Measurements from ENCODE around the gene ESYT3.
"Not testable (repeated sequence)": the region's sequence is repeated elsewhere in the genome, so short reads cannot be mapped to it uniquely, and the experiment has no call there.

The ESYT3 gene

DNA sequence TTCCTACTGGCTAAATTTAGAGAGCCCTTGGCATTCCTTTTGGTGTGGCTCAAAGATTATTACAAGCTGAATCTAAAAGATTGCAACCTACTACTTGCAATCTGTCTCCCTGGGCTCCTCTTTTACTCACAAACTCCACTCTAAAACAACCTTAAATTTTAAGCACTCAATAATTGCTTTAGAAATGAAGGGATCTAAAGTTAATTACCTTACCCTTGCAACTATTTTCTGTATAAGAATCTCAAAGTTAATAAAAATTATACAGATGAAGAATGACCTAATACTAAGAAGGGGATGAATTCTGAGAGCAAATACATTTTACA is 60.2 kb downstream of the ESYT3 start:
- DNase-seq = no peak

DNA sequence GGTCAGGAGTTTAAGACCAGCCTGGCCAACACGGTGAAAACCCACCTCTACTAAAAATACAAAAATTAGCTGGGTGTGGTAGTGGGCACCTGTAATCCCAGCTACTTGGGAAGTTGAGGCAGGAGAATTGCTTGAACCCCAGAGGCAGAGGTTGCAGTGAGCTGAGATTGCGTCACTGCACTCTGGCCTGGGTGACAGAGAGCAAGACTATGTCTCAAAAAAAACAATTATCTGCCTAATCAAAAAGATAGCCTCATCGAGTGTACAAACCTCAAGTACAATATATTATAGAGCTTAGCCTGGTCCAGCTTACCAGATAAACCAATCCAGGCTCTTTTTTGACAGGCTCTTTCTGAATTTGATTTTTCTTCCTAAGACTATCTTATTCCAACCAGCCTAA is 61.2 kb downstream of the ESYT3 start:
- DNase-seq = not testable (repeated sequence)

DNA sequence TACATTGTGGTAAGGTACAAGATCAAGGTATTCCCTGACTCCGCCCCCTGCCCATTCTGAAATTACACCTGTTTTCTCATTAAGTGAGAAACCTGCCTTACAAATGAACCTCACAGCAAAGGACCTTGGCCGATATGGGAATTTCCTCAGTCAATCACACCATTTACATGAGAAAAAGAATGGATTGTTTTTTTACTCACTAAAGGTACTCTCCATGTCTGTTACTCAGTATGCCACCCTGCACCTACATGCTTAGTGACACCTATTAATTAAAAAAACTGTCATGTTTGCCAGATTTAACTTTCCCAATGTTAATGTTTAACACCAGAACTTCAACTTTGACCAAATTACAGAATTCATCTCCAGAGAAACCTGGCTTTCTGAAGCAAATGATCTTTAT is 62.0 kb downstream of the ESYT3 start:
- no peak for DNase-seq

DNA sequence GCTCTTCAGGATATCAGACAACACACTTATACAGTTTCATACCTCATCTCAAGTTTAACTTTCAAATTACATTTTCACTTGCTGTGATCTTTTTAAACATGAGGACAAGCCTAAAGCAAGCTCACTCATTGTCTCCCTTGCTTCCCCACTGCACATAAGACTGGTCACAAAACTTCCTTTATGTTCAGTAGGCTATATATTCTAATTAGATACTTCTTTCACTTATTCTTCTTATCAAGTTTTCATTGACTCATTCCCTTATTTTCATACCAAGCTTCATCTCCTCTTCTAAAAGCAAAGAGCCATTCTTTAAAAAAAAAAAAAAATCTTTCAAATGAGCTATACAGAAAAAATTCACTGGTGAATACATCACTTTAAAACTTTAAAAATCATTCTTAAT is 62.6 kb downstream of the ESYT3 start:
- DNase-seq = no peak

DNA sequence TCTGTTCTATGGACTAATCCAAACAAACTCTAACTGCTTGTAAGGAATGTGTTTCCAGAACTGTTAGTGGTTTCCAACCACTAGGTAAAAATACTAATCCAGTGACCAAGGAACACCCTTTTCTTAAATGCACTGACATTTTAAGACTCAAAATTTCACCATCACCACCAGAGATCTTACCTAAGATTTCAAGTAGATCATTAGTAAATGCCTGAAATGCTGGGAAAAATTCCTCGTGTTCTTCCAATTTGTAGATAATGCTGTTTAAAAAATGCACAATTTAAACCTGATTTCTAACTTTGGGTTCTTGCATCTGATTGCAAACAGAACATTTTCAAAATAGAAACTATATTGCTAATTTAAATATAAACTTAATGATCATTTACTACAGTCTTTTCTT is 63.4 kb downstream of the ESYT3 start:
- DNase-seq = no peak

DNA sequence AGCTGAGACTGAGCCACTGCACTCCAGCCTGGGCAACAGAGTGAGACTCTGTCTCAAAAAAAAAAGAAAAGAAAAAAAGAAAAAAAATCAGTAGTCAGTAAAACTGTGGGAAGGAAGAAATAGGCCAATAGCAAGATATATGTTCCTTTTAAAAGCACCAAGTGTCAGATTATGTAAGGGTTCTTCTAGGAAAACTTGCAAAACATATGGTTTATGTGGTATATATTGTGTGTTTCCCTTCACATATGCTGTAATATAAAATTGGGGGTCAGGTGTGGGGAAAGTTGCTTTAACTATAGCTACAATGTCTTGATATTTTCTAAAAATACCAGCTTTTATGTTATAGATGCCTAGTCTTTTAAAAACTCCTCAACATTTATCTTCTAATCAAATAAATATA is 64.6 kb downstream of the ESYT3 start:
- no peak for DNase-seq

DNA sequence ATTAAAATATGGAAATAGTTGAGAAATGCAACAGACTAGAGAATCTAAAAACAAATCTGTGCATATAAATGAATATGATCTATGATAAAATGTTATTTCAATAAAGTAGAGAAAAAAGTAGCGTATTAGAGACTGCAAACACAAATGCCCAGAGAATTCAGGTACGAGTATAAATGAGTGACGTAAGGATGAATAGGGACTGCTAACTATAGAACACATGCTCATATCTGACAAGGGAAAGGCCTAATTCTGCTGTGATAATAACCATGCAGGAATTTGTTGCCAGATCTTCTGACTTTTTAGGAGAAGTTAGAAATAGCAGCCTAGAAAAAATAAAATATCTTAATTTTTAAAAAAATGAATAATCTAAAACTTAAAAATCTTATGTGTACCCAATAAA is 73.1 kb downstream of the ESYT3 start:
- DNase-seq = no peak

DNA sequence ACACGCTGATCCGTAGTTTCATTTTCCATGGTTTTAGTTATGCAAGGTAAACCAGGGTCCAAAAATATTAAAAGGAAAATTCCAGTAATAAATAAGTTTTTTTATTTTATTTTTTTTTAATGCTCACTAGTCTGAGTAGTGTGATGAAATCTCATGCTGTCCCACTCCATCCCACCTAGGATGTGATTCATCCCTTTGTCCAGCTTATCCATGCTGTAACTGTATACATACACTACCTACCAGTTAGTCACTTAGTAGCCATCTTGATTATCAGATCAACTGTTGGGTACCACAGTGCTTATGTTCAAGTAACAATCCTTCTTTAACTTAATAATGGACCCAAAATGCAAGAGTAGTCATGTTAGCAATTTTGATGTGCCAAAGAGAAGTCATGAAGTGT is 75.2 kb downstream of the ESYT3 start:
- no peak for DNase-seq

DNA sequence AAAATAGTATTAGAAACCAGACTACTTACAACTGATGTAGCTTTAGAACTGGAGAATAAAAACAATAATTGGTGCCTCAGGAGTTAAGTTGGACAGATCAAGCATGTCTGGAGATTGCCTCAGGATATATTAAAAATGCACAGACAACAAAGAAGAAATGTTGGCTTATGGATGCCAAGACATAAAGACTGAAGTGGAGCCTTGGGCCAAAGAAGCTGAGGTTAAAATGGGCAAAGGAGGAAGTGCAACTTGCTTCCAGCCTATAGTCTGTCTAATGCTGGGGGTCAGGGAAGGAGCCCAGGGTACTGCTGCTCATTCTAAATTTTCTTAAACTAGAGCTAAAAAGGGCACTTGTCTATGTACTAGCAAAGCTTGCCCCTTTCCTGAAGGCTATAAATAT is 77.5 kb downstream of the ESYT3 start:
- DNase-seq = no peak

DNA sequence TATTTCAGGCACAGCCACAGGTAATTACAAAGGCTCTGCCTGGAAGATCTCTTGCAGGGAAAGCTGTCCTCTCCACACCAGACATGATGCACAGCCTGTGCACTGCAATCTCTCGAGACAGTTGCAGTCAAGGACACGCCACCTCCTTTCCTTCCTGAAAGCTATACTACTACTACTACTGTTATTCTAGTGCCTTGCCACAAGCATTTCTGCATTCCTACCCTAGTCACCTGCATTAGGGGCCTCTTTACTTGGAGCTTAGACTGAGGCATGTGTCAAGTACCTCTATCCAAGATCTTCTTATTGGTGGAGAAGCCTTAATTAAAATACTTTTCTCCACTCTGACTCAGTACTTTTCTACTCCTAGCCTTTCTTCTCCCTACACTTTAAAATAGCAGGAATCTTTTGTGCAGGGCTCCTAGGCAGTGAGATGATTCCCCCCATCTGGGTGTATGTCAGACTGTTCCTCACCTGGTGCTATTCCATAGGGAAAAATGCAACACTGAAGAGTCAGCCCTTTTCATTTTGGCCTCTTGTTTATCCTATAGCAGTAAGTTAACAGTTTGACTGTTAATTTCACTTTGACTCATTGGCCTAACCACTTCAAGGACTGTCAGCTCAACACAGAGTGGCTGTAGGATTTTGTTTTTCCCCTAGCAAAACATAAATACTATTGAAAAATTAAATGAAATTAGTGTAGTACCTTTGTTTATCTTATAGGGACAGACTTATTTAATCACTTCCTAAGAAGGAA is 78.9 kb downstream of the ESYT3 start:
- no peak for DNase-seq

DNA sequence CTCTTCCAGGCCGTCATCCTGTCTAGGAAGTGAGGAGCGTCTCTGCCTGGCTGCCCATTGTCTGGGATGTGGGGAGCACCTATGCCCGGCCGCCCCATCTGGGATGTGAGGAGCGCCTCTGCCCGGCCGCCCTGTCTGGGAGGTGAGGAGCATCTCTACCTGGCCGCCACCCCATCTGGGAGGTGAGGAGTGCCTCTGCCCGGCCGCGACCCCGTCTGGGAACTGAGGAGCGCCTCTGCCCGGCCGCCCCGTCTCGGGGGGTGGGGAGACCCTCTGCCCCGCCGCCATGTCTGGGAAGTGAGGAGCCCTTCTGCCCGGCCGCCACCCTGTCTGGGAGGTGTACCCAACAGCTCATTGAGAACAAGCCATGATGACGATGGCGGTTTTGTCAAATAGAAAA is 87.0 kb downstream of the ESYT3 start:
- DNase-seq = not testable (repeated sequence)

All from cortex of kidney (tissue), 1 donor.